ENCODE data around the gene FBLN1. TPM values are rescaled to one million over a fixed set of nuclear protein-coding genes. Genes with fewer than 3 reads are reported as not detected.
"Not testable (repeated sequence)": the region's sequence is repeated elsewhere in the genome, so short reads cannot be mapped to it uniquely, and the experiment has no call there.

Gene FBLN1
- total RNA-seq, 1 donor from 2014 or later = 25.7 TPM

- DNase-seq (ENCODE audit: low spot score in 2 of 2) (no peak), FAIRE-seq (no peak)
Measured at GRCh38 chr22:45580726-45581381, 78.2 kb downstream of the FBLN1 start.

- DNase-seq (ENCODE audit: low spot score in 2 of 2) = no peak
Measured at GRCh38 chr22:45581549-45582080, 78.9 kb downstream of the FBLN1 start.

DNA sequence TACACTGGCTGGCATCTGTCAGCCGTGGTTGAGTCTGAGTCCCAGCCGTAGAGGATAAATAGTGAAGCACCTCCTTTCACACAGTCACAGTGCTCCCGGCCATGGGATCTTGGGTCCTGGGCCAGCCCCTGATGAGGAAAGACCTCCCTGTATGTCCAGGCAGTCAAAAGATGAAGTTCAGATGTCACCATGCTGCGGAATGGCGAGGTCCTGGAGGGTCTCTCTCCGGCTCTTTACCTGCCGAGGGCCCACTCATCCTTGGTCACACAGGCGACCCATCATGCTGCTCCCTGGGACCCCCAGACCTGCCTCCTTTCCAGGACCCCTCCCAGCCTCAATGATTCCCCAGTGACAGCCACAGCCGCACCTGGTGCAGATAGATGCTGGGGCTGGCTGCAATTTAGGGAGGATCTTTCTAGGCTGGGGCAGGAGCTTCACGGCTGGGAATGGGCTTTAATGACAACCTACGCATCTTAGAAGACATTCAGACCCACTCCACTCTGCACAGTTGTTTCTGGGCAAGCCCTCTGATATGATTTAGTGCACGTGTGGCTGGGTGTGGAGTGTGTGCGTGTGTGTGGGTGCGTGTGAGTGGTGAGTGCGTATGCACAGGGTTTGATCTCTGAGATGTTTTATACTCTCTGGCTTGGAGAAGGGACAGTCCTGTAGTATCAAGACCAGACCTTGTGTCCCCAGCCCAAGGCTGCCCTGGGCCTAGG is 79.7 kb downstream of the FBLN1 start:
- DNase-seq (ENCODE audit: low spot score in 2 of 2) (no peak), FAIRE-seq (no peak)

More at GRCh38 chr22:45581549-45582080, 78.9 kb downstream of the FBLN1 start:
- FAIRE-seq = no peak

DNA sequence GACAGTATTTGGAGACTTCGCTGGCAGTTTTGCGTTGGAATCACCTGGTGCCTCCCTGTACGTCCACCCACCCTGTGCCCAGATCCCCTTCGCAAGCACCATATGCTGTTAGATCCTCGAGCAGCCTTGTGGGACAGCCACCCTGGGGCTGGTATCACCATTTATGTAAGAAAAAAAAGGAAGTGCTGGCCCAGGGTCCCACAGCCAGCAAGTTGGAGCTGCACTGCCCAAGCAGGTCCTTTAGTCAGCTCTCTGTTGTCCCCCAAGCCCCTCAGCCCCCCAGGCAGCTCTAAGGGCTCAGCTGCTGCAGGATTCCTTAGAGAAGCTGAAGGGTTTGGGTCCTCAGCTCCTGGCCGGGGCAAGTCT is 80.3 kb downstream of the FBLN1 start:
- DNase-seq (ENCODE audit: low spot score in 2 of 2) (no peak), FAIRE-seq (no peak)

DNA sequence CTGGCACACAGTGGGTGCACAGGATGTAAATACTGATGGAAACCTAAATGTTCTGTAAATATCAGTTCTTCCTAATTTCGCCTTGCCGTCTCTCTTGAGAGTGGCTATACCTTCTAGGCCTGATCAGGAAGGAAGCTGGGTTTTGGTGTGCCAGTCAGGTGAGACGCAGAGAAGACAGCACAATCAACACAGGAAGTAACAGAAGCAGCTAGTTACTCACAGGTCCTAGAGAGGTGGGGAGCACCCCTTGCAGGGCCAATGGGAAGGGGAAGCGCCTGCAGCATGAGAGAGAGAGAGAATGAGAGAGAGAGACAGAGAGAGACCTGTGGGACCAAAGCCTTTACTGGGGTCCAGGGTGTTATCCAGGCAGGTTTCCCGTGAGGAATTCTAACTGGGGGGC is 80.8 kb downstream of the FBLN1 start:
- FAIRE-seq (no peak), DNase-seq (ENCODE audit: low spot score in 2 of 2) (no peak)

DNA sequence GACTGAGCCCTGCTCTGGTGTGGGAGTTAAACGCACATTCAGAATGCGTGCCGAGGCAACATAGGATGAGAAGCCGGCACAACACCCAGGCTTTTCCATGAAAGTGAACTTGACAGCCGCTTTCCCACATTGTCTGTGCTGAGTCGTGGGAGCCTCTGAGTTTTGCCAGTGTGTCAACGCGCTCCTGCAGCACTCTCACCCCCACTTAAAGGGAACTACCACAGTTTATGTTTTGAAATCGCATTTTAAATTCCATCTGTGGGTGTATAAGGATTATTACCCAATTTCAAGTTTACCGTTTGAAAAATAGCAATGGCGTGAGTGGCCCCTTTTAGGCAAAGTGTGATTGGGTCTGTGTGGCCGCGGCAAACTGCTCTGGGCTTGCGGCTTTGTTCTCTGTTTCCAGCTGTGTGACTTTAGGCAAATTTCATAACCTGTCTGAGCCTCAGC is 81.5 kb downstream of the FBLN1 start:
- DNase-seq (ENCODE audit: low spot score in 2 of 2) (peak in 1 of 2 donors; percentile 61), FAIRE-seq (no peak)

DNA sequence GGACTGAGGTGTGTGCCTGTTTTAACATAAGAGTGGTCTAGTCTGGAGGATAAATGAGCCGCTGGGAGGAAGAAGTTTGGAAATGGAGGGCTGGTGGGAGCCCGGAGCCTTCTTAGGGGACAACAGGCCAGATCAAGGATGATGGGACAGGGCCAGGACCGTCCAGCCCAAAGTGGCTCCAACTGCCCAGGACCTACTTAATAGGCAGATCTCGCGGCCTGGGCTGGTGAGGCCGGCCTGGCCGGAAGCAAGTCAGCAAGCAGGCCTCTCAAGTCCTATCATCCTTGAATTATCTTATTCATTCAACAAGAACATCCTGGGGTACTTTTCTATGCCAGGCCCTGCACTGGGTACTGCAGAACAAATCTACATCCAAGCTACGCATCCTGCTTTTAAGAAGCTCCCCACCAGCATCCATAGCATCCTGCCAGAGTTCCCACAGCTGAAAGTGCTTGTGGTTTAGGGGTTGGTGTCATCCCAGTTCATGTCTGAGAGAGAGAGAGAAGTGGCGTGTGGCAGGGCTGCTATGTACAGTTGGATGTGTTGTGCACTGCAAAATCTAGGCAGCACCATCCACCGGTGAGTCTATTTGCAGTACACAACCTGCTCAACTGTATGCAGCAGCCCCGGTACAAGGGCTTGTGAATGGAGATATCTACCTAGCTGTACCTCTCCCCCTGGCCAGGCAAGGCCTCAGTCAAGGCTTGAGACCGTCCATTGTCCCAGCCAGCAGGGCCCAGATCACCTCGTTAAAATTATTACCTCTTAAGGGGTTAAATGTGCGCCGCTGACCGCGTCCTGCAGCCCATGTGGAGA is 82.1 kb downstream of the FBLN1 start:
- FAIRE-seq = no peak
- no peak for DNase-seq (ENCODE audit: low spot score in 2 of 2)

- peak in 1 of 2 donors; percentile 38 for DNase-seq (ENCODE audit: low spot score in 2 of 2)
- FAIRE-seq = no peak
Measured at GRCh38 chr22:45585437-45585755, 82.7 kb downstream of the FBLN1 start.

DNA sequence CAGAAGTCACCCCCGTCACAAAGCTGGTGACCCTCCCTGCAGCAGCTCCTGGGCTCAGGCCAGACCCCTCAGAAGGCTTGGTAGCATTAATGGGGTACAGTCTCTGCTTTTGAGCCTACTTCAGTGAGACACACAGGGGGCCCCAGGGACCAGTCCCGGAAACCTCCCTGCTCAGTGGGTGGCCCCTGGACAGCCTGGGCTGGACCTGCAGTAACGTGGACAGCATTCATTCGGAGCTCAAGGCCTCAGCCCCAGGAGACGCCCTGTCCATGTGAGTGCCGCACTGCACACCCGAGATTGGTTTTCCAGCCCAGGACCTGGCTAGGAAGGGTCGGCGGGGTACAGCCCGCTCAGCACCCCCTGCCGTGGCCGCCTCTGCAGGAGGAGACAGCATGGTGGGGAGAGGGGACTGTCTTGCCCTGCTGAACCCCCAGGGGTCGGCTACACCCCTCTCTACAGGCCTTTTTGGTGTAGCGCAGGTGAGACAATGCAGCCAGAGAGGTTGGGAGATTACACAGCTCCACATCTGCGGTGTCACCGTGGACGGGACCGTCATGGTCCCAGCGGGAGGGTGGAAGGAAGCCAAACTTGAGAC is 83.4 kb downstream of the FBLN1 start:
- FAIRE-seq (no peak), DNase-seq (ENCODE audit: low spot score in 2 of 2) (no peak)

DNA sequence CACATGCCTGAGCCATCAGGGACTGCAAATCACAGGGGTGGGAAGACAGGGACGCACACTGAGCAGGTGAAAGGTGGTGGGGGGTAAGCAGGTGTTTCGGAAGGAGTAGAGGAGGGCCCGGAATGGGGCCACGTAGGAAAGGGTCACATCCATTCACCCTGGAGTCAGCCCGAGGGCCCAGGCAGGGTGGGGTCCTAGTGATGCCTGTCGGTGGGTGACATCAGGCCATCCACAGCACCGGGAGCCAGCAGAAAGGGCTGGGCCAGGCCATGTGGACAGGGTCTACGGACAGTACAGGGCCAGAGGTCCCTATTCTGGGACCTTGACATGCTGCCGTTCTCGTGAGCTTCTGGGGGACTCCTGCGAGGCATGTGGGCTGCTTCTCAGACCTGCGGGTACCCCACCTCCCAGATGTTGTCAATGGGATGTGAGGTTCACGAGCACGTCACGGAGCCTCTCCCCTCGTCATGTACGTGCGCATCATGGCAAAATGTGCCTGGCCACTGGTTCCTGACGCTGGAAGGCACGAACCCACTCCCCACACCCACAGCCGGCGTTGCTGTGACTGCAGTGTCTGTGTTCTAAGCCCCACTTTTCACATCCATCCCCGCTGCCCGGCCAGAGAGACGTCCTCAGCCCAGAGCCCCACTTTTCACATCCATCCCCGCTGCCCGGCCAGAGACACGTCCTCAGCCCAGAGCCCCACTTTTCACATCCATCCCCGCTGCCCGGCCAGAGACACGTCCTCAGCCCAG is 84.1 kb downstream of the FBLN1 start:
- FAIRE-seq = no peak
- no peak for DNase-seq (ENCODE audit: low spot score in 2 of 2)

GRCh38 chr22:45587638-45588505 is 85.2 kb downstream of the FBLN1 start:
- no peak for FAIRE-seq
- DNase-seq (ENCODE audit: low spot score in 2 of 2) = no peak

GRCh38 chr22:45589556-45589955 is 86.9 kb downstream of the FBLN1 start:
- no peak for DNase-seq (ENCODE audit: low spot score in 2 of 2)
- no peak for FAIRE-seq

DNA sequence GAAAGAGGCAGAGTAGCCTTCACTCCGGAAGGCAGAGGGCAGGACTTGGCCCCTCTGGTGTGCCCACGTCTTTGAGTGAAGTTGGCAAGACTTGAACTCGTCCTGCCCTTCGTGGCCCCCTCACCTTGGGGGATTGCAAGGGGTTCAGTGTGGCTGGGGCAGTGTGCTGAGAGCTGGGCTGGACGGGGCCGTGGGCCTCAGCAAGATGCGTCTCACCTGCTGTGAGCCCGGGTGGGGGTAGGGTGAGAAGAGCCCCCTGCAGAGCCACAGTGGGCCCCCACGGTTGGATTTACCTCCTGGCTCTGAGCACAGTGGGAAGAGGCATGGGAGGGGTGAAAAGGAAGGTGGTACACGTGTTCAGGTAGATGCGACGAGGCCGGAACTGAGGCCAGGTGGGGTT is 87.6 kb downstream of the FBLN1 start:
- no peak for DNase-seq (ENCODE audit: low spot score in 2 of 2)
- FAIRE-seq = no peak

DNA sequence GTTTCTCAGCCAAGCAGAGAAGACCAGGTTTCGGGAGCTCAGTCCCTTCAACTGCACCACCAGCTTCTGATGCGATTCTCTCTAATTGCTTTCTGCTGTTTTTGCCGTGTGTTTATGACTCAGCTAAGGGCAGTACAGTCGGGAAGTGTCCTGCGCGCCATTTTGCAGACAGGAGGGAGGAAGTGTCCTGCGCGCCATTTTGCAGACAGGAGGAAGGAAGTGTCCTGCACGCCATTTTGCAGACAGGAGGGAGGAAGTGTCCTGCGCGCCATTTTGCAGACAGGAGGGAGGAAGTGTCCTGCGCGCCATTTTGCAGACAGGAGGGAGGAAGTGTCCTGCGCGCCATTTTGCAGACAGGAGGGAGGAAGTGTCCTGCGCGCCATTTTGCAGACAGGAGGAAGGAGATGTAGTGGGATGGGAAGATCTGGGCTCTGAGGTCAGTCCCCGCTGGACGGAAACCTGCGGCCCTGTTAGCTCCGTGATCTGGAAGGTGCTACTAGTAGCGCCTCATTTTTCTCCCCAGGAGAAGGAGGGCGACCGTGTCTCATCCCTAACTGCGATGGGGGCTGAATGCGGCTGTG is 89.0 kb downstream of the FBLN1 start:
- not testable (repeated sequence) for FAIRE-seq; DNase-seq (ENCODE audit: low spot score in 2 of 2)

DNA sequence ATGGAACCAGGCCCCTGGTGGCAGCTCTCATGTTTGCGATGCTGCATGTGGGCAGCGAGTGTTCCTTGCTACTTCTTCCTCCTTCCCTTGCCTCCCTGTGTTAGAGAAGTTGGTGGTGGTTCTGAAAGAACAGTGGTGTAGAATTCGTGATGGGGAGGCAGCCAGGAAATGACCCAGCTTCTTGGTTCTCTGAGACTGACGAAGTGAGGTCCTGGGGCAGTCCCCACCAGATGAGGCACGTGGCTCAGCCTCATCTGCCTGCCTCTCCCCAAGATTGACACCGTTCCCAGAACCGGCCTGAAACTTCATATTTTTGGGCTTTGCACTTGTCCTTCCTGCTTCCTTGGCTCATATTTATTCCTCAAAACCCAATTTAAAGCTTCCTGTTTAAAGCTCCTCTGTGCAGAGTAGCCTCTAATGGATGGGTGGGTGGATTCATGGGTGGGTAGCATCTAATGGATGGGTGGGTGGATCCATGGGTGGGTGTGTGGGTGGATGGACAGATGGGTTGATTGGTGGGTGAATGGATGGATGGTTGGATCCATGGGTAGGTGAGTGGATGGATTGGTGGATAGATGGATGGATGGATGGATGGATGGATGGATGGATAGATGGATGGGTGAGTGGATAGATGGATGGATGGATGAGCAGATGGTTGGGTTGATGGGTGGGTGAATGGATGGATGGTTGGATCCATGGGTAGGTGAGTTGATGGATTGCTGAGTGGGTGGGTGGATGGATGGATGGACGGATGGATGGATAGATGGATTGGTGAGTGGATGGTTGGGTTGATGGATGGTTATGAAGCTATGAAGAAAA is 91.6 kb downstream of the FBLN1 start:
- DNase-seq (ENCODE audit: low spot score in 2 of 2) = no peak
- FAIRE-seq = no peak

- FAIRE-seq (no peak), DNase-seq (ENCODE audit: low spot score in 2 of 2) (no peak)
Measured at GRCh38 chr22:45597460-45598192, 94.9 kb downstream of the FBLN1 start.

DNA sequence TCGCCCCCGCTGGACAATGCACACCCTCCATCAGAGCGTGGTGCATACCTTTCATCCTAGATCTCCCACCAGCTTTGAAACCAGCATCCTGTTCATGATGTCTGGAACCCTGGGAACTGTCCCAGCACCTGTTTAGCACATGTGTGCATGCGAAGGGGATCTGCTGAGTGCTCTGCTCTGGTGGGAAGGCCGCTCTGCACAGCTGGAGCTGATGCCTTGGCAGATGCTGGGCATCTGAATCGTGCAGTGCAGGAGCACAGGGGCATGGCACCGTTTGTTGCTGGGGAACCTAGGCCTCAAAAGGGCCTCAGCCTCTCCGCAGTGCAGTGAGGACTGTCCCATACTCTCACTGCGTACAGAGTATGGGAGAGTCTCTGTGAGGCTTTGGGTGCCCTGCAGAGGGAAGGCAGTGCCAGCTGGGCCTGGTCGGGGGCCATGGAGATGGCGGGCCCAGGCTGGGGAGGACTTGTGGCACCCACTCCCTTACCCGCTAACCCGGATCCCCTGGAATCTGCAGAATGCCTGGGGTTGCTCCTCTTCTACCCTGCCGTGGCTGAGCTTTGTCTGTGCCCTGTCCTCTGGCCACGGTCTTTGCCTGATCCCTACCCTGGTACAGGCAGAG is 96.0 kb downstream of the FBLN1 start:
- no peak for FAIRE-seq
- DNase-seq (ENCODE audit: low spot score in 2 of 2) = no peak
